DND-41 (cell line): ENCODE measurements around the gene CCNJL.

ENCODE experiments used
- ATAC-seq: fragments of 200-7000 bp; cut with Tn5 transposase; 3 replicates; pipeline ENCODE4 v1.9.1; 2021; ENCODE audit warnings: low read depth; ENCODE audit not compliant: insufficient read depth
- DNase-seq: peaks from one replicate; pipeline ENCODE4 v3.0.0-alpha.2; 2020
- H2AFZ ChIP-seq: 2 replicates; pipeline ENCODE4 v1.6.0; 2012; ENCODE audit warnings: low read depth, low read length
- H3K27ac ChIP-seq: 2 replicates; pipeline ENCODE4 v1.5.1; 2012; ENCODE audit warnings: low read length, inconsistent platforms
- H3K27me3 ChIP-seq: fragments of 200-600 bp; sonication (generic); 2 replicates; pipeline ENCODE4 v1.6.0; 2012; ENCODE audit warnings: low read length, mild to moderate bottlenecking, inconsistent platforms; ENCODE audit not compliant: insufficient read depth, poor library complexity
- H3K36me3 ChIP-seq: 2 replicates; pipeline ENCODE4 v1.5.1; 2012; ENCODE audit warnings: low read length, inconsistent platforms; ENCODE audit not compliant: insufficient read depth
- H3K4me1 ChIP-seq: 2 replicates; pipeline ENCODE4 v1.5.1; 2012; ENCODE audit warnings: mild to moderate bottlenecking, low read length; ENCODE audit not compliant: insufficient read depth
- H3K4me2 ChIP-seq: 2 replicates; pipeline ENCODE4 v1.6.0; 2012; ENCODE audit warnings: mild to moderate bottlenecking, moderate library complexity, low read length, inconsistent platforms; ENCODE audit not compliant: insufficient read depth
- H3K4me3 ChIP-seq, 2 experiments: fragments of 200-600 bp in 1 of 2; shearing (Covaris generic) in 1 of 2; 2 replicates each; pipeline ENCODE4 v1.5.1; 2012 to 2016; ENCODE audit warnings: inconsistent platforms in 2 of 2, low read length in 2 of 2, mild to moderate bottlenecking in 2 of 2, low read depth in 1 of 2, moderate library complexity in 1 of 2
- H3K79me2 ChIP-seq: 2 replicates; pipeline ENCODE4 v1.6.0; 2012; ENCODE audit warnings: low read length, inconsistent platforms; ENCODE audit not compliant: insufficient read depth
- H3K9ac ChIP-seq: 2 replicates; pipeline ENCODE4 v1.6.0; 2012; ENCODE audit warnings: low read depth, mild to moderate bottlenecking, inconsistent platforms, low read length, moderate library complexity
- H3K9me3 ChIP-seq: 2 replicates; pipeline ENCODE4 v1.5.1; 2012; ENCODE audit warnings: low read length, moderate library complexity, mild to moderate bottlenecking, inconsistent platforms; ENCODE audit not compliant: insufficient read depth, severe bottlenecking
- H4K20me1 ChIP-seq: 2 replicates; pipeline ENCODE4 v1.6.0; 2012; ENCODE audit warnings: low read length; ENCODE audit not compliant: insufficient read depth
- CTCF ChIP-seq: IDR thresholded peaks from 2 replicates; pipeline ENCODE4 v1.5.1; 2012; ENCODE audit warnings: borderline replicate concordance, low read length, moderate library complexity, mild to moderate bottlenecking; ENCODE audit not compliant: poor library complexity, severe bottlenecking; ENCODE audit errors: extremely low read depth
- EZH2 ChIP-seq: IDR thresholded peaks from 3 replicates; pipeline ENCODE4 v1.6.1; 2012; ENCODE audit warnings: borderline replicate concordance, low read depth, mild to moderate bottlenecking, moderate library complexity, low read length, inconsistent platforms; ENCODE audit not compliant: severe bottlenecking

The CCNJL gene

GRCh38 chr5:160253441-160253840, 58.9 kb downstream of the CCNJL start:
- Histone ChIP-seq H3K9ac (no peak overlapping the region), H3K4me2 (no peak overlapping the region), H3K4me3 (no peak overlapping the region), H3K9me3 (no peaks in the 10 kb centered on the region), H3K27me3 (no peaks in the 10 kb centered on the region), H3K27ac (no peak overlapping the region), H4K20me1 (no peaks in the 10 kb centered on the region), H3K4me1 (no peaks in the 10 kb centered on the region), H2AFZ (no peak overlapping the region), H3K36me3 (peaks cover 4% of the 10 kb centered on the region; the same call in 1 of the 2 replicates), H3K79me2 (no peaks in the 10 kb centered on the region)
- ATAC-seq (no peak), DNase-seq (no peak)
- no peak for TF ChIP-seq CTCF
- TF ChIP-seq EZH2: no peak

- no peaks in the 10 kb centered on the region for H3K9me3 ChIP-seq
- H3K27ac ChIP-seq: no peak overlapping the region
- TF ChIP-seq CTCF (no peak), EZH2 (no peak)
- H3K79me2 ChIP-seq: no peaks in the 10 kb centered on the region
- H3K27me3 ChIP-seq: no peaks in the 10 kb centered on the region
- no peak overlapping the region for H3K4me2 ChIP-seq
- H2AFZ ChIP-seq: no peak overlapping the region
- no peak overlapping the region for H3K4me3 ChIP-seq
- H3K4me1 ChIP-seq: no peaks in the 10 kb centered on the region
- peaks cover 4% of the 10 kb centered on the region; the same call in 1 of the 2 replicates for H3K36me3 ChIP-seq
- no peaks in the 10 kb centered on the region for H4K20me1 ChIP-seq
- H3K9ac ChIP-seq: no peak overlapping the region
- ATAC-seq (no peak), DNase-seq (no peak)
Measured at GRCh38 chr5:160252916-160253315, 59.4 kb downstream of the CCNJL start.

- no peak for ATAC-seq
- H3K36me3 ChIP-seq: peaks cover 4% of the 10 kb centered on the region; the same call in 1 of the 2 replicates
Measured at GRCh38 chr5:160251406-160252155, 60.8 kb downstream of the CCNJL start.

More at GRCh38 chr5:160251406-160252155, 60.8 kb downstream of the CCNJL start:
- DNase-seq: no peak
- Histone ChIP-seq H3K9me3 (no peaks in the 10 kb centered on the region), H3K4me3 (no peak overlapping the region), H3K27ac (no peak overlapping the region), H3K4me1 (no peaks in the 10 kb centered on the region), H2AFZ (no peak overlapping the region), H3K4me2 (no peak overlapping the region), H3K27me3 (no peaks in the 10 kb centered on the region), H3K79me2 (no peaks in the 10 kb centered on the region), H3K9ac (no peak overlapping the region), H4K20me1 (no peaks in the 10 kb centered on the region)
- no peak for TF ChIP-seq EZH2
- TF ChIP-seq CTCF: no peak
